Nephron (organoid): ENCODE results near the gene ZFP57.

ENCODE experiments used
- H3K27ac Mint-ChIP-seq, 3 experiments: 2 replicates each; pipeline ENCODE4 v1.8.0; 2020; ENCODE audit warnings: mixed read lengths in 3 of 3, mild to moderate bottlenecking in 2 of 3, moderate library complexity in 1 of 3
- H3K27me3 Mint-ChIP-seq: 2 replicates; pipeline ENCODE4 v1.8.0; 2021; ENCODE audit warnings: low read depth, mild to moderate bottlenecking, moderate library complexity, mixed read lengths
- H3K36me3 Mint-ChIP-seq: 2 replicates; pipeline ENCODE4 v1.8.0; 2020; ENCODE audit warnings: low read depth, mixed read lengths
- H3K4me1 Mint-ChIP-seq: 2 replicates; pipeline ENCODE4 v1.8.0; 2020; ENCODE audit warnings: mixed read lengths
- H3K4me3 Mint-ChIP-seq, 3 experiments: 2 replicates each; pipeline ENCODE4 v1.8.0; 2020; ENCODE audit warnings: mild to moderate bottlenecking in 3 of 3, mixed read lengths in 3 of 3, moderate library complexity in 2 of 3
- H3K9me3 Mint-ChIP-seq: 2 replicates; pipeline ENCODE4 v1.8.0; 2020; ENCODE audit warnings: mixed read lengths
- TF ChIP-seq, protein P1 (sequence below), 3 experiments: fragments of 200-600 bp; sonication (generic); IDR thresholded peaks; one replicate each; pipeline ENCODE4 v1.5.0; 2021; ENCODE audit warnings: antibody characterized with exemption in 3 of 3; ENCODE audit not compliant: unreplicated experiment in 3 of 3

ZFP57 gene

DNA sequence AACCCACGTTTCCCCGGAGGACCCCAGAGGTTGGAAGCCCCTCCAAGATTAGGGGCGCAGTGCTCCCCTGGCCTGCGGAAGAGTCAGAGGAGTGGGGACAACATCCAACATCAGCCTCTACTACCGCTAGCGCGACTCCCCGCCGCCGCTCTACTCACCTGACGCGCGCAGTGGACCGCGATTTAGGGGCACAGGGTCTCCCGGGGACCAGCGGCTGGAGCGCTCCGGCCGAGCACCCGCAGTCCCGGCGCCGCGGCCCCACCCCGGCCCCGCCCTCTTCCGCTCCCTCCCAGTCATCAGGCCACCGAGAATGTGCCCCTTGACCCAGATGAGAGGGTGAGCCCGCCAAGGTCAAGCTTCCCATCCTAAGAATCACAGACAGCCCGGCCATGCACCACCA lies at the start of gene ZFP57:
ZFP57 (minus strand) TSS at position 249 of the 400 bp plus-strand sequence. CDS start 4,149 bp downstream, outside the sequence.
- Mint-ChIP-seq H3K27ac (no peak within 1 kb of the TSS), H3K4me1 (no peaks in the 10 kb centered on the region), H3K27me3 (peaks cover 15% of the 10 kb centered on the region), H3K4me3 (no peak within 1 kb of the TSS), H3K9me3 (peaks cover 5% of the 10 kb centered on the region), H3K36me3 (no peaks in the 10 kb centered on the region)
- TF ChIP-seq, protein P1, sequence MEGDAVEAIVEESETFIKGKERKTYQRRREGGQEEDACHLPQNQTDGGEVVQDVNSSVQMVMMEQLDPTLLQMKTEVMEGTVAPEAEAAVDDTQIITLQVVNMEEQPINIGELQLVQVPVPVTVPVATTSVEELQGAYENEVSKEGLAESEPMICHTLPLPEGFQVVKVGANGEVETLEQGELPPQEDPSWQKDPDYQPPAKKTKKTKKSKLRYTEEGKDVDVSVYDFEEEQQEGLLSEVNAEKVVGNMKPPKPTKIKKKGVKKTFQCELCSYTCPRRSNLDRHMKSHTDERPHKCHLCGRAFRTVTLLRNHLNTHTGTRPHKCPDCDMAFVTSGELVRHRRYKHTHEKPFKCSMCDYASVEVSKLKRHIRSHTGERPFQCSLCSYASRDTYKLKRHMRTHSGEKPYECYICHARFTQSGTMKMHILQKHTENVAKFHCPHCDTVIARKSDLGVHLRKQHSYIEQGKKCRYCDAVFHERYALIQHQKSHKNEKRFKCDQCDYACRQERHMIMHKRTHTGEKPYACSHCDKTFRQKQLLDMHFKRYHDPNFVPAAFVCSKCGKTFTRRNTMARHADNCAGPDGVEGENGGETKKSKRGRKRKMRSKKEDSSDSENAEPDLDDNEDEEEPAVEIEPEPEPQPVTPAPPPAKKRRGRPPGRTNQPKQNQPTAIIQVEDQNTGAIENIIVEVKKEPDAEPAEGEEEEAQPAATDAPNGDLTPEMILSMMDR (IDR thresholded peaks at IDR 0.05; ENCODE audit: unreplicated experiment in 3 of 3), result no peak

DNA sequence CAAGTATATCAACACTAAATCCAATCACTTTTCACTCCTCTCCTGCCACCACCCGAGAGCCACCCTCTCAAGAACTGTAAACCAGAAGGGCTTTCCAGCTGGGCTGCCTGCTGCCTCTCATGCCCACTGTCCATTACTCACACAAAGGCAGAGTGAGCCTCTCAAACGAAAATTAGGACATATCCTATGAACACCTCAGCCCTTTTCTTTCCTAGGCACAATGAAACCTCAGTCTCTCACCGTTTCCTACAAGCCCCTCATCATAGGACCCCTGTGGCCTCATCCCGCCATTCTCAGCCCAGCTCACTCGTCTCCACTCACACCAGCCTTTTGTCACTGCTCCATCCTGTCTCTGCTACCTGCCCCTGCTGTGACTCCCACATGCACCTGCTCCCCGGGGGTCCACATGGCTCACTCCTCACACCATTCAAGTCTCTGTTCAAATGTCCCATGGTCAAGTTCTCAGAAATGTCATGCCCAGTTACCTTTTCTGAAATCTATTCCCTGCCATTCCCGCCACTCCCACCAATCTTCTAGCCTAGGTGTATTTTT lies 49.7 kb upstream of the ZFP57 start:
- no peak overlapping the region for H3K4me3 Mint-ChIP-seq
- TF ChIP-seq, protein P1 (IDR thresholded peaks at IDR 0.05; ENCODE audit: unreplicated experiment in 3 of 3), result no peak
- H3K4me1 Mint-ChIP-seq, result no peaks in the 10 kb centered on the region
- peaks cover 76% of the 10 kb centered on the region for H3K27me3 Mint-ChIP-seq
- H3K36me3 Mint-ChIP-seq, result no peaks in the 10 kb centered on the region
- H3K27ac Mint-ChIP-seq, result no peak overlapping the region
- H3K9me3 Mint-ChIP-seq, result no peaks in the 10 kb centered on the region

DNA sequence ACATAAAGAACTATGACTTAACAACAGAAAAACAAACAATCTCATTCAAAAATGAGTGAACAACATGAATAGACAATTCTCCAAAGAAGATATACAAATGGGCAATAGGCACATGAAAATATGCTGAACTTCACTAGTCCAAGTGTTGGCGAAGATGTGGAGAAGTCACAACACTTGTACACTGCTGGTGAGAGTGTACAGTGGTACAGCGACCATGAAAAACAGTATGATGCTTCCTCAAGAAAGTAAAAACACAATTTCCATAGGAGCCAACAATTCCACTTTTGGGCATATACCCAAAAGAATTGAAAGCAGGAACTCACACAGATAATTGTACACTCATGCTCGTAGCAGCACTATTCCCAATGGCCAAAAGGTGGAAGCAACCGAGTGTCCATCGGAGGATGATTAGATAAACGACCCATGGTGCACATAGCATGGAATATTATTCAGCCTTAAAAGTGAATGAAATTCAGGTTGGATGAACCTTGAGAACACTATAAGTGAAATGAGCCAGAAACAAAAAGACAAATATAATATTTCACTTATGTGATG lies 48.9 kb upstream of the ZFP57 start:
- Mint-ChIP-seq H3K9me3 (no peaks in the 10 kb centered on the region), H3K27me3 (peaks cover 82% of the 10 kb centered on the region), H3K36me3 (no peaks in the 10 kb centered on the region), H3K27ac (no peak overlapping the region), H3K4me1 (no peaks in the 10 kb centered on the region), H3K4me3 (no peak overlapping the region)
- TF ChIP-seq, protein P1 (IDR thresholded peaks at IDR 0.05; ENCODE audit: unreplicated experiment in 3 of 3), result no peak

DNA sequence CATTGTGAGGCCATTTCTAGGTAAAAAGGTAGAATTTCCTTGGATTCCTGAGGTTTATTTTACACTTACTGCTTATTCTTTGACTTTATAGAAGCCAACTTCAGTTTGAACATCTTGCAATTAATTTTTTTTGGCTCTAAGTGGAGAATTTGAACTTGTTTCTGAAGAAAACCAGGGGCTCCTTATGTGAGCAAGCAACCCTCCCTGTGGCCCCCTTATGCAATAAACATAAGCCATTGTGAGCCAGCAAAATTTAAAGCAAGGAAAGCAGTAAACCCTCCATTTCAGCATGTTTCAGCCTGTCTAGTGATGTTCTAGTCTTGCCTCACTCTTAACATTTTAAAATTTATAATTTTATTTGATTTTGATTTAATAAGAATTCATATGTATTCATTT lies 47.9 kb upstream of the ZFP57 start:
- H3K27ac Mint-ChIP-seq, result no peak overlapping the region
- no peak overlapping the region for H3K4me3 Mint-ChIP-seq
- peaks cover 82% of the 10 kb centered on the region for H3K27me3 Mint-ChIP-seq
- H3K4me1 Mint-ChIP-seq, result no peaks in the 10 kb centered on the region
- TF ChIP-seq, protein P1 (IDR thresholded peaks at IDR 0.05; ENCODE audit: unreplicated experiment in 3 of 3), result no peak
- no peaks in the 10 kb centered on the region for H3K36me3 Mint-ChIP-seq
- H3K9me3 Mint-ChIP-seq, result no peaks in the 10 kb centered on the region

DNA sequence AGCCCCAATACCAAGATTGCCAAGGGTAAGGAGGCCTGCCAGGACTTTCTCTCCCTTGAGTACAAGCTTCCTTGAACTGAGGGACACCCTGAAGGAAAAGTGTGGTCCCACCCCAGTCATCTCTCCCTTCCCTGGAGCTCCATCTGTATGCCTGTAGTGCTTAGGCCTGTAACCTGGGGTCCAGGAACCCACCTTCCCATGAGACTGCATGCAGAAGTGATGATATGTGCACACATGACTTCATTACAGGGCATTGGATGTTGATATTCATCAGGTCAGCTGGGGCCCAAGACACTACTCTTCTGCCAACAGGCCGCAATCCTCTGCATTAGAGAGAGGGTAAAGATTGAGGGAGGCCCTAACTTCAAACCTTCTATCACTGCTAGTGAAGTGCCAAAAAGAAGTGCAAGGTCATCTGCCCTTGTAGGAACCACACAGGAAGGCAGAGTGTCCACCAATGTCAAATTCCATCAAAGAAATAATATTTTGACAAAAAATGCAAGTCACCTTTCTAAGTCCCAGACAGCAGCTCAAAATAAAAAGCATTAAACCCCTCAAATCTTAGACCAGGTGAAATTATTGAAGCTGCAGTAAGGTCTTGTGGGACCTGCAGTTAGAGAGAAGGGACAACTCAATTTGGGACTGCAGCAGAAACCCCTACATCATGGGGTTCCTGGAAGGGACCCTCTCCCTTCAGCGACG lies 47.4 kb upstream of the ZFP57 start:
- peaks cover 83% of the 10 kb centered on the region for H3K27me3 Mint-ChIP-seq
- no peaks in the 10 kb centered on the region for H3K4me1 Mint-ChIP-seq
- no peak overlapping the region for H3K4me3 Mint-ChIP-seq
- TF ChIP-seq, protein P1 (IDR thresholded peaks at IDR 0.05; ENCODE audit: unreplicated experiment in 3 of 3), result no peak
- no peaks in the 10 kb centered on the region for H3K36me3 Mint-ChIP-seq
- no peaks in the 10 kb centered on the region for H3K9me3 Mint-ChIP-seq
- H3K27ac Mint-ChIP-seq, result no peak overlapping the region
